GM12878 (cell line): Measurements from ENCODE around the gene MBD2. TPM values are rescaled to one million over a fixed set of nuclear protein-coding genes. Genes with fewer than 3 reads are reported as not detected.

Source experiments
- ATAC-seq: fragments of 200-7000 bp; cut with Tn5 transposase; 3 replicates; pipeline ENCODE4 v1.9.1; 2020; ENCODE audit warnings: mild to moderate bottlenecking, moderate library complexity
- BruUV-seq: library from RNA; stranded (reverse); fragments of 400-500 nt; replicated peaks from 2 replicates; lab custom pipeline; 2021; lab: Mats Ljungman, UMichigan
- CTCF ChIA-PET: fragments of 300-600 bp; sonication (Branson Sonifier 250); formaldehyde crosslinking; extraction: SDS; loops from one replicate; lab custom pipeline; 2021; ENCODE audit warnings: inconsistent platforms; lab: Yijun Ruan, JAX
- POLR2A ChIA-PET: fragments of 350-600 bp; formaldehyde crosslinking; extraction: SDS; loops from one replicate; lab custom pipeline; 2021; ENCODE audit warnings: inconsistent platforms; lab: Charles Lee
- RAD21 ChIA-PET: fragments of 300-600 bp; sonication (Branson Sonifier 250); formaldehyde crosslinking; loops from one replicate; lab custom pipeline; 2023; ENCODE audit warnings: antibody characterized with exemption; ENCODE audit not compliant: unreplicated experiment; lab: Charles Lee
- SMC1A ChIA-PET: fragments of 300-600 bp; sonication (Branson Sonifier 250); formaldehyde crosslinking; loops from one replicate; lab custom pipeline; 2023; ENCODE audit not compliant: unreplicated experiment, uncharacterized antibody; lab: Charles Lee
- DNase-seq: peaks from one replicate; pipeline ENCODE4 v3.0.0-alpha.2; 2011; ENCODE audit warnings: low read depth, low spot score
- FAIRE-seq: peaks from 3 replicates; lab custom pipeline; 2011; peaks lifted over from hg19 to GRCh38; lab: Jason Lieb, UNC
- H2AFZ ChIP-seq: 2 replicates; pipeline ENCODE4 v1.6.0; 2011; ENCODE audit warnings: low read depth, low read length, control low read depth; ENCODE audit not compliant: control insufficient read depth
- H3K27ac ChIP-seq: 2 replicates; pipeline ENCODE4 v1.5.1; 2011; ENCODE audit warnings: control low read depth; ENCODE audit not compliant: control insufficient read depth, insufficient read depth
- H3K27me3 ChIP-seq, 2 experiments: replicated peaks in 1 of 2; 2 replicates each; pipeline versions ENCODE4 v1.6.0 to v1.6.1; 2011; ENCODE audit warnings: low read length in 1 of 2; ENCODE audit not compliant: control insufficient read depth in 2 of 2, insufficient read depth in 2 of 2
- H3K36me3 ChIP-seq, 2 experiments: 2 replicates each; pipeline ENCODE4 v1.5.1; 2011; ENCODE audit warnings: low read length in 1 of 2; ENCODE audit not compliant: control insufficient read depth in 2 of 2, insufficient read depth in 2 of 2
- H3K4me1 ChIP-seq: 2 replicates; pipeline ENCODE4 v1.6.1; 2011; ENCODE audit warnings: mild to moderate bottlenecking, low read length, moderate library complexity, mixed read lengths; ENCODE audit not compliant: control insufficient read depth, insufficient read depth
- H3K4me2 ChIP-seq: 2 replicates; pipeline ENCODE4 v1.6.0; 2011; ENCODE audit warnings: control low read depth; ENCODE audit not compliant: control insufficient read depth, insufficient read depth
- H3K4me3 ChIP-seq: fragments of 200-600 bp; sonication (generic); 2 replicates; pipeline ENCODE4 v1.5.1; 2016
- H3K79me2 ChIP-seq: 2 replicates; pipeline ENCODE4 v1.6.0; 2011; ENCODE audit warnings: low read length; ENCODE audit not compliant: control insufficient read depth, insufficient read depth
- H3K9ac ChIP-seq: 2 replicates; pipeline ENCODE4 v1.8.0; 2011; ENCODE audit warnings: low read length, control low read depth, mixed read lengths; ENCODE audit not compliant: control insufficient read depth, insufficient read depth
- H3K9me3 ChIP-seq: replicated peaks from 3 replicates; pipeline ENCODE4 v1.5.1; 2011; ENCODE audit warnings: mild to moderate bottlenecking, low read length; ENCODE audit not compliant: control insufficient read depth, insufficient read depth
- H4K20me1 ChIP-seq: 2 replicates; pipeline ENCODE4 v1.6.0; 2011; ENCODE audit not compliant: control insufficient read depth, insufficient read depth
- BCLAF1 ChIP-seq: fragments of 450-650 bp; IDR thresholded peaks from 2 replicates; pipeline ENCODE4 v1.6.1; 2017; ENCODE audit warnings: antibody characterized with exemption, mild to moderate bottlenecking, moderate library complexity
- CHD2 ChIP-seq: IDR thresholded peaks from 2 replicates; pipeline ENCODE4 v1.6.1; 2011; ENCODE audit warnings: low read depth, low read length, improper control_type of control experiment, borderline replicate concordance
- IRF4 ChIP-seq: IDR thresholded peaks from 2 replicates; pipeline ENCODE4 v1.6.1; 2011; ENCODE audit warnings: low read depth, low read length
- POLR2A ChIP-seq: IDR thresholded peaks from 2 replicates; pipeline ENCODE4 v1.6.1; 2011; ENCODE audit warnings: low read depth, mild to moderate bottlenecking, low read length
- RUNX3 ChIP-seq: IDR thresholded peaks from 2 replicates; pipeline ENCODE4 v1.6.1; 2012; ENCODE audit warnings: low read length, inconsistent platforms
- SPI1 ChIP-seq: IDR thresholded peaks from 2 replicates; pipeline ENCODE4 v1.6.1; 2011; ENCODE audit warnings: low read depth, mild to moderate bottlenecking, low read length, moderate library complexity, borderline replicate concordance; ENCODE audit not compliant: insufficient read depth
- WRNIP1 ChIP-seq: IDR thresholded peaks from 2 replicates; pipeline ENCODE4 v1.6.1; 2011; ENCODE audit warnings: low read depth, low read length, improper control_type of control experiment, borderline replicate concordance
- WGBS: methylation state at CpG from one replicate; pipeline ENCODE4 v1.1.6; 2016; ENCODE audit warnings: low lambda C conversion rate; ENCODE audit not compliant: insufficient replicate concordance, insufficient coverage; ENCODE audit errors: missing lambda C conversion rate; 5-methylcytosine and 5-hydroxymethylcytosine counted together
- in situ Hi-C: fragments of 300-500 bp; cut with MboI; formaldehyde crosslinking; loops from 9 replicates; pipeline ENCODE4 v1.14.3; 2018; ENCODE audit warnings: mixed read lengths
- intact Hi-C: fragments of 100-400 bp; cut with micrococcal nuclease; formaldehyde crosslinking; loops from one replicate; pipeline ENCODE4 v1.14.2; 2022; ENCODE audit not compliant: unreplicated experiment
- polyA plus RNA-seq, 11 experiments: library from polyadenylated mRNA; depleted of rRNA in 4 of 11; unstranded in 6 of 11; stranded (reverse) in 5 of 11; fragments of >200 nt; fragmentation: Nextera tagmentation in 4 of 11; fragmentation: Illumina TruSeq in 1 of 11; extraction: Ambion mirVana in 4 of 11; extraction: Trizol in 1 of 11; gene quantifications; 1 replicate in 1 of 11; 2 replicates in 10 of 11; pipeline versions ENCODE4 v1.2.1 to v1.2.3, GENCODE V29; 2011 to 2016; ENCODE audit warnings: inconsistent platforms in 2 of 11, missing spikeins in 2 of 11, low read depth in 1 of 11
- total RNA-seq, 4 experiments: library from RNA; depleted of rRNA in 3 of 4; stranded (reverse); fragments of >200 nt in 3 of 4; fragmentation: Illumina TruSeq in 1 of 4; extraction: Trizol in 1 of 4; gene quantifications; 2 replicates each; pipeline versions ENCODE4 v1.2.1 to v1.2.3, GENCODE V29; 2013 to 2021
- TF ChIP-seq, protein P1 (sequence below): IDR thresholded peaks from 2 replicates; pipeline ENCODE4 v1.6.1; 2011; ENCODE audit warnings: low read depth, mild to moderate bottlenecking, low read length, moderate library complexity, borderline replicate concordance; ENCODE audit errors: extremely low read depth
- TF ChIP-seq, protein P2 (sequence below): IDR thresholded peaks from 2 replicates; pipeline ENCODE4 v1.6.1; 2012; ENCODE audit warnings: improper control_type of control experiment, low read depth, low read length; ENCODE audit not compliant: insufficient replicate concordance

MBD2 gene
- total and polyA plus RNA-seq, 10 of the 15 experiments (the other 5 are each of a cell fraction or from before 2014, with no cell fraction given) = 24.1 to 276 (median 57.9) TPM

DNA sequence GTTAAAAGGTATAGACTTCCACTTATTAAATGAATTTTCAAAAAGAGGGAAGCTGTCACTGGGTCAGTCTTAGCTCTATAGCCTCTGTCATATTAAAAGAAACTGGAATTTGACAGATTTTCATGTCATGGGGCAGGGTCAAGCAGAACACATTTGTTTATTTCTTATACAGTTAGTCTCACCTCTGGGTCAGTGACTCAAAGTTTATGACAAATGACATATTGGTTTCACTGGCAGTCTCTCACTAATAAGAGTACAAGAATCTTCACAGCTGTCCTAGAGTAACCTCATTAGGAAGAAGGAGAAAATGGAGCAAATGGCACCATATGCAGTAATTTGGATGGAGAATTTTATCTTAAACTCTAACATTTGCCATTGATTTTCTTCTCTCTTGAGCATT is 63.2 kb downstream of the MBD2 start:
- Histone ChIP-seq H3K4me2 (no peak overlapping the region), H3K79me2 (peaks cover 2% of the 10 kb centered on the region; the same call in 1 of the 2 replicates), H3K9me3 (no peaks in the 10 kb centered on the region), H2AFZ (no peak overlapping the region), H3K27ac (no peak overlapping the region), H4K20me1 (no peaks in the 10 kb centered on the region), H3K27me3 (no peaks in the 10 kb centered on the region), H3K36me3 (peaks cover 36 to 45% of the 10 kb centered on the region in 2 experiments), H3K4me1 (no peaks in the 10 kb centered on the region), H3K9ac (no peak overlapping the region), H3K4me3 (no peak overlapping the region)
- FAIRE-seq = no peak
- BruUV-seq = TSS peak; percentile 10
- ChIA-PET POLR2A (no interaction called here), SMC1A (interaction anchor here (1.0 to 3.5 kb wide), 3 partner anchors 11 to 46 kb away, joined by 4 to 12 read pairs (median 4); no protein-coding TSS in a partner anchor), RAD21 (interaction anchor here (0.6 kb wide), 1 partner anchor 47 kb away, joined by 3 read pairs; no protein-coding TSS in a partner anchor), CTCF (interaction anchor here (1.2 to 2.0 kb wide), 3 partner anchors 10 to 46 kb away, joined by 3 to 5 read pairs (median 4); no protein-coding TSS in a partner anchor)
- intact Hi-C loops = no loop called here
- no peak for TF ChIP-seq CHD2
- no peak for TF ChIP-seq BCLAF1
- TF ChIP-seq RUNX3 = no peak
- TF ChIP-seq POLR2A = no peak
- in situ Hi-C loops = no loop called here
- ATAC-seq = peak; percentile 32; the same call in 2 of the 3 replicates
- DNase-seq = no peak

GRCh38 chr18:54159906-54160305 is 64.6 kb downstream of the MBD2 start:
- peaks cover 29 to 45% of the 10 kb centered on the region in 2 experiments for H3K36me3 ChIP-seq
- BruUV-seq = no TSS peak
- FAIRE-seq (no peak), ATAC-seq (no peak), DNase-seq (no peak)
- H3K4me1 ChIP-seq = no peaks in the 10 kb centered on the region
- 100% methylated on average over 1 of the region's 1 CpG for WGBS
- ChIA-PET CTCF (interaction anchor here (2.0 kb wide), 1 partner anchor 9 kb away, joined by 5 read pairs; no protein-coding TSS in a partner anchor), RAD21 (no interaction called here), SMC1A (interaction anchor here (1.3 to 3.5 kb wide), 2 partner anchors 9 to 11 kb away, joined by 3 to 12 read pairs; no protein-coding TSS in a partner anchor), POLR2A (no interaction called here)
- no peak overlapping the region for H3K27ac ChIP-seq
- H3K9ac ChIP-seq = no peak overlapping the region
- no peak overlapping the region for H3K4me3 ChIP-seq
- no peaks in the 10 kb centered on the region for H4K20me1 ChIP-seq
- no peak overlapping the region for H2AFZ ChIP-seq
- H3K27me3 ChIP-seq = no peaks in the 10 kb centered on the region
- H3K9me3 ChIP-seq = no peaks in the 10 kb centered on the region
- in situ Hi-C loops = no loop called here
- intact Hi-C loops = no loop called here
- peaks cover 2% of the 10 kb centered on the region; the same call in 1 of the 2 replicates for H3K79me2 ChIP-seq
- no peak overlapping the region for H3K4me2 ChIP-seq
- TF ChIP-seq WRNIP1 = no peak
- TF ChIP-seq, protein P1, sequence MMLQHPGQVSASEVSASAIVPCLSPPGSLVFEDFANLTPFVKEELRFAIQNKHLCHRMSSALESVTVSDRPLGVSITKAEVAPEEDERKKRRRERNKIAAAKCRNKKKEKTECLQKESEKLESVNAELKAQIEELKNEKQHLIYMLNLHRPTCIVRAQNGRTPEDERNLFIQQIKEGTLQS = no peak
- TF ChIP-seq, protein P2, sequence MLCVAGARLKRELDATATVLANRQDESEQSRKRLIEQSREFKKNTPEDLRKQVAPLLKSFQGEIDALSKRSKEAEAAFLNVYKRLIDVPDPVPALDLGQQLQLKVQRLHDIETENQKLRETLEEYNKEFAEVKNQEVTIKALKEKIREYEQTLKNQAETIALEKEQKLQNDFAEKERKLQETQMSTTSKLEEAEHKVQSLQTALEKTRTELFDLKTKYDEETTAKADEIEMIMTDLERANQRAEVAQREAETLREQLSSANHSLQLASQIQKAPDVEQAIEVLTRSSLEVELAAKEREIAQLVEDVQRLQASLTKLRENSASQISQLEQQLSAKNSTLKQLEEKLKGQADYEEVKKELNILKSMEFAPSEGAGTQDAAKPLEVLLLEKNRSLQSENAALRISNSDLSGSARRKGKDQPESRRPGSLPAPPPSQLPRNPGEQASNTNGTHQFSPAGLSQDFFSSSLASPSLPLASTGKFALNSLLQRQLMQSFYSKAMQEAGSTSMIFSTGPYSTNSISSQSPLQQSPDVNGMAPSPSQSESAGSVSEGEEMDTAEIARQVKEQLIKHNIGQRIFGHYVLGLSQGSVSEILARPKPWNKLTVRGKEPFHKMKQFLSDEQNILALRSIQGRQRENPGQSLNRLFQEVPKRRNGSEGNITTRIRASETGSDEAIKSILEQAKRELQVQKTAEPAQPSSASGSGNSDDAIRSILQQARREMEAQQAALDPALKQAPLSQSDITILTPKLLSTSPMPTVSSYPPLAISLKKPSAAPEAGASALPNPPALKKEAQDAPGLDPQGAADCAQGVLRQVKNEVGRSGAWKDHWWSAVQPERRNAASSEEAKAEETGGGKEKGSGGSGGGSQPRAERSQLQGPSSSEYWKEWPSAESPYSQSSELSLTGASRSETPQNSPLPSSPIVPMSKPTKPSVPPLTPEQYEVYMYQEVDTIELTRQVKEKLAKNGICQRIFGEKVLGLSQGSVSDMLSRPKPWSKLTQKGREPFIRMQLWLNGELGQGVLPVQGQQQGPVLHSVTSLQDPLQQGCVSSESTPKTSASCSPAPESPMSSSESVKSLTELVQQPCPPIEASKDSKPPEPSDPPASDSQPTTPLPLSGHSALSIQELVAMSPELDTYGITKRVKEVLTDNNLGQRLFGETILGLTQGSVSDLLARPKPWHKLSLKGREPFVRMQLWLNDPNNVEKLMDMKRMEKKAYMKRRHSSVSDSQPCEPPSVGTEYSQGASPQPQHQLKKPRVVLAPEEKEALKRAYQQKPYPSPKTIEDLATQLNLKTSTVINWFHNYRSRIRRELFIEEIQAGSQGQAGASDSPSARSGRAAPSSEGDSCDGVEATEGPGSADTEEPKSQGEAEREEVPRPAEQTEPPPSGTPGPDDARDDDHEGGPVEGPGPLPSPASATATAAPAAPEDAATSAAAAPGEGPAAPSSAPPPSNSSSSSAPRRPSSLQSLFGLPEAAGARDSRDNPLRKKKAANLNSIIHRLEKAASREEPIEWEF = no peak
- TF ChIP-seq IRF4 = no peak
- TF ChIP-seq SPI1 = no peak
